HG03442 (cell line): ENCODE results near the gene AKAP13.

Experiments used
- ATAC-seq: cut with Tn5 transposase; IDR thresholded peaks from one replicate; pipeline ENCODE4 v1.9.1; 2021; ENCODE audit warnings: mild to moderate bottlenecking, moderate library complexity; ENCODE audit not compliant: unreplicated experiment

AKAP13 gene

GRCh38 chr15:85691350-85692240 lies 311.2 kb downstream of the AKAP13 start:
- peak; percentile 38 for ATAC-seq

DNA sequence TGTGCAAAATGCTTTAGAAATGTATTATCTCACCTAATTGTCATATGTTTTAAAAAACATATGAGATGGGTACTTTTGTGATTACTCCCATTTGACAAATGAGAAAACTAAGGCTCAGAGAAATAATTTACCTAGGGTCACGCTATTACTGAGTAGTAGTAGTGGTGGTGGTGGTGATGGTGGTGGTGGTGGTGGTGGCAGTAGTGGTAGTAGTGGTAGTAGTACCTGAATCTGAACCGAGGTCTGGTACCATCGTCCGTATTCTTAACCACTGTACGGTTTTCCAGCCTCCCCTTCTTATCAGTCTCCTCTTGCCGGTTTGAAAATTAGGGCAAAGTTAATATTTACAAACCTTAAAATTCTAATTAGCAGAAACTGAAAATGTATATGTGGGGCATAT lies 311.9 kb downstream of the AKAP13 start:
- no peak for ATAC-seq

DNA sequence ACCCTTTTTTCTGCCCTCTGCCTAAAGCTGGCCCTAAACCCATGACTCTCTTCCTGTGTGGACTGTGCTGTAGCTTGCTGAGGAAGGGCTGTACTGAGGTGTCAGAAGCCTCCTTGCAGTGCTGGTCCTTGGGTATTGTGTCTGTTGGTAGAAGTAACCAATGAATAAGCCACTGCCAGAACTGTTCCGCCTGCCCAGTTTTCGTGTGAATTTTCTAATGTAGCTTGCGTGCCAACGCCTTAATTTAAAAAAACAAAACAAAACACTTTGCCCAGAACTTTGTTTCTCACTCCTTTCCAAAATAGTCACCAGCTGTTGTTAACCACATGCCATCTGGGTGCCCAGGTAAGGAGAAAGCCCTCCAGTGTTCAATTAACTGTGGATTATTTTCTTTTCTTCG lies 312.5 kb downstream of the AKAP13 start:
- peak; percentile 64 for ATAC-seq

DNA sequence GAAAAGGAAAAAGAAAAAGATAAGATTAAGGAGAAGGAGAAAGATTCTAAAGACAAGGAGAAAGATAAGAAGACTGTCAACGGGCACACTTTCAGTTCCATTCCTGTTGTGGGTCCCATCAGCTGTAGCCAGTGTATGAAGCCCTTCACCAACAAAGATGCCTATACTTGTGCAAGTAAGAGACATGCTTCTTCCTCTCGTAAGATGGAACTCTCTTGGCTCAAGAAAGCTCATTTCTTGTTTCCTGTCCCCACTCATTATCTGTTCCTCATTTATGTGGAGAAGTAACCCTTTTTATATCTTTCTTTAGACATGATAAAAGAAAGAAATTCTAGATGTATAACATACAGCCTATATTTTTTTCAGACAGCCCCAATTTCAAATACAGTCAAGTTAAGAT lies 312.9 kb downstream of the AKAP13 start:
- no peak for ATAC-seq

GRCh38 chr15:85694091-85694490 lies 313.7 kb downstream of the AKAP13 start:
- no peak for ATAC-seq

DNA sequence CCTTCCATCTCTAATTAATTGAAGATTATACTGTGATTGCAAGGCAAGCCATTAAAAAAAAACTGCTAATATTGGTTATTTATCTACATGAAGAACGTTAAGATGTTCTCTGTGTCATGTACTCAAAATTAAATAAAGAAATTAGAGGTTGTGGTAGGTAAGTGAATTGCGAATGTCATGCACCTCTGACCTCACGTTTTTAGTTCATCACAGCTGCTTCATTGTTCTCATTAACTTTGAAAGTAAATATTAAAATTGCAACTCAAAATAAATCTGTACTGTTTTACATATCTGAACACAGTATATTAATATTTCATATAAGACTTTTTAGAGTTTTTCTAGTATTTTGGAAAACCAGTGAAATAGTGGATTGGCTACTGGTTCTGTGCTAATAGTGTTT lies 320.4 kb downstream of the AKAP13 start:
- ATAC-seq = no peak

GRCh38 chr15:85702321-85703101 lies 322.1 kb downstream of the AKAP13 start:
- ATAC-seq = no peak

- ATAC-seq = peak; percentile 23
Observed at GRCh38 chr15:85704066-85704465, 323.7 kb downstream of the AKAP13 start.

- ATAC-seq = peak; percentile 20
Observed at GRCh38 chr15:85704720-85705429, 324.5 kb downstream of the AKAP13 start.

- no peak for ATAC-seq
Observed at GRCh38 chr15:85706779-85707518, 326.5 kb downstream of the AKAP13 start.

DNA sequence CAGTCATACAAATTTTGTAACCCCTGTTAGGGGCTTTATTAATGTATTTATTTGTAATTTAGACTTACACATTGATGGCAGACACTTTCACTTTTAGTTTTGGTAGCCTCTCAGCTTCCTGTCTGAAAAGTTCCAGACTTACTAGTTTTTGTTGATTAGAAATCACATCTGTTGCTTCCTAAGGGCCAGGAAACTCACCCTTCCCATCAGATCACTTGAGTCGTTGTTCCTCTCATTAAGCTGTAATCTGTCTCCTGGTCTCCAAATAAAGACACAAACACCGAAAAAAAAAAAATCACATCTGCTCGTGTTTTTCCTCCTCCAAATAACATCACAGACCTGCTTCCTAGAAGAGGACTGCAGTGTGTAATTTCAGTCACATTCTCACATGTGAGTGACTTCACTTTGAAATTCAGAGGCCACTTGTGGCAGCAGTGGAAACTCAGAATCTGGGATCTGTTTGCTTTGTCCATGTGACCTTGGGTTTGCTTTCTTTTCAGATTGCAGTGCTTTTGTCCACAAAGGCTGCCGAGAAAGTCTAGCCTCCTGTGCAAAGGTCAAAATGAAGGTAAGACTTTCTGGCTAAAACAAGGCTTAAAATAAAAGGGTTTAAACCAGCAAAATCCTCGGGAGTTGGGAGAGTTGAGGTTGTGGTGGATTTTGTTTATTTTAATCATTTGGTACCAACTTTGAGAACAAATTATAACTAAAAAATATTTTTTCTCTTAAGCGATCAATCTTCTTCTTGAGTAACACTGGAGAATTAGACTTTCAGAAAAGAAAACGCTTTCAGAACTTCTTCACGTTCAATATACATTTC lies 327.3 kb downstream of the AKAP13 start:
- no peak for ATAC-seq

DNA sequence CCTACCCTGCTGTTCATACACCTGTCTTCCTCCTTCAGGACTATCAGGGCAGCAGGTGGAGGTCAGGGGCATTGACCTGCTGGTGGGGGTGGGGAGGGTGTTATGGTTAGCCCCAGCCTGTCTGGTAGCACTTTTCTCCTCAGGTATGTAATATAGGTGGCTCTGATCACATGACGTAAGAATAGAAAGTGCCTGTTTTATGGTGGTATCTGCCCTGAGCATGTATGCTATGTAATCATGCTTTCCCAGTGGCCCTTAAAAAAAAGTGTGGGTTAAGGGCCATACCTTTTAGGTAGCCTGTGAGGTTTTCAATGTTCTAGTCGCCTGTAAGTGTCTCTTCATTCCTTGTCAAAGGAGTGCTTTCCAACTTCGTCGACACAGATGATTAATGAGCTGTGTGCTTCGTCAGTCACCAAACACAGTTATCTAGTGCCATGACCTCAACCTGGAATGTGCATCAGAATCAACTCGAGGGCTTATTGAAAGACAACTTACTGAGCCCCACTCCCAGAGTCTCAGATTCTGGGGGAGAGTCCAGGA lies 328.1 kb downstream of the AKAP13 start:
- no peak for ATAC-seq

- no peak for ATAC-seq
Observed at GRCh38 chr15:85709250-85709649, 328.8 kb downstream of the AKAP13 start.

DNA sequence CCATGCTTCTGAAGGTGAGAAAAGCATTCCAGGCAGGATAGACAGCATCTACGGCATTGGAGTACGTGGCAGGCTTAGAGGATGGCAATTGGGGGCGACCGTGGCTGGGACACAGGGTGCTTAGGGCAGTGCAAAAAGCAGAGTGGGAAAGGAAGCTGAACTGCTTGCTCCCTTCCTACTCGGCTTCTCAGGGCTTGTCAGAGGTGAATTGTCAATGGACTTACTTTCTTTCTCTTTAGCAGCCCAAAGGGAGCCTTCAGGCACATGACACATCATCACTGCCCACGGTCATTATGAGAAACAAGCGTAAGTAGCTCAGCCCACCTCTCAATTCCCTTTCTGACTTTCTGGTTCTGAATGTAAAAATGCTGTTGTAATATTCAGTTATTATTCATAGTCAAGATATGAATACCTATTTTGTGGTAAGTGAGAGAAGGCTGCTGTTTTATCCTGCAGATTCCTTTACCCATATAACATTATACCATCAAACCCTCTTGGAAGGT lies 330.0 kb downstream of the AKAP13 start:
- ATAC-seq = peak; percentile 59

DNA sequence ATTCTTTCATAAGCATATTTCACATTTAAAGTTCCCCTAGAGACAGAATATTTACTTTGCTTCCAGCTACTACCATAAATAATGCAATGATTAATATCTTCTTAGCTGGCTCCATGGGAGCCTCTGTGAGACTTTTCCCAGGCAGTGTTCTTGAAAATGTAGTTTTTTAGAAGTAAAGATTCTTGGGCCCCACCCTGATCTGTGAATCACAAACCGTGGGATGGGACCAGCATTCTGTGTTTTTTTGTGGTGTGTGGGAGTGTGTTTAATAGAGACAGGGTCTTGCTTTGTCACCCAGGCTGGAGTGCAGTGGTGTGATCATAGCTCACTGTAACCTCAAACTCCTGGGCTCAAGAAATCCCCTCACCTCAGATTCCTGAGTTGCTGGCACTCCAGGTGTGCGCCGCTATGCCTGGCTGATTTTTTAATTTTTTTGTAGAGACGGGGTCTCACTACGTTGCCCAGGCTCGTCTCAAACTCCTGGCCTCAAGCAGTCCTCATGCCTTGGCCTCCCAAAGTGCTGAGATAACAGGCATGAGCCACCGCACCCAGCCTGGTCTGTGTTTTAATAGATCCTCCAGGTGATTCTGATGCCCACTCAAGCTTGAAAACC lies 331.3 kb downstream of the AKAP13 start:
- no peak for ATAC-seq

DNA sequence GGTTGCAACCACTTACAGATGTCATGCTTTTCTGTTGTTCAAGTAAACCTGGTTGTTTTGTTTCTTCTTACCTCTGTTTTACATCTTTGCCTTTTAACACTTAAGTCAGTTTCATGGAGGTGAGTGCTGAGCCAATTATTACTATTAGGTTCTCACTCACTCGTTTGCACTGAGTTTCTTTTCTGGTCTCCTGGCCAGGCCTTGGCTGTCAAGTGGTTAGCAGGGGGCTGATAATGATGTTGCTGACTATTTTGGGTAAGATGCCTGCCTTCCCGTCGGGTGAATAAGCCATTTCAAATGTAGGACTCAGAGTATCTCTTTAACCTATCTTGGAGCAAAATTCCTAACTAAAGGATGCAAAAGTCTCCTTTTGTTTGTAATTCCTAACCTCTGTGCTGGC lies 335.9 kb downstream of the AKAP13 start:
- no peak for ATAC-seq

DNA sequence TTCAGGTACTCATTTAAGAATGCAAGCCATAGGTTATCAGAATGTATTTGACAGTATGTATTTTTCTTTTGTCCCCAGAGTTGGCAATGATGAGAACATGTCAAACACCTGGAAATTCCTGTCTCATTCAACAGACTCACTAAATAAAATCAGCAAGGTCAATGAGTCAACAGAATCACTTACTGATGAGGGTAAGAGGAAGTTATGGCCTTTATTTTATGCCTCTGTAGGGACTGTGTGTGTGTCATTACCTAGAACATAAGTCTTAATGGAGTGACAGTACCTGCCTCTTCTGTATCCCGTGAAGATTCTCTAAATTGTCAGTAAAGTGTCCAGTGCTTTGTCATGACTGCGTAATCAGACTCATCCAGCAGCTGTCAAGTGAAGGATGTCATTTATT lies 336.8 kb downstream of the AKAP13 start:
- ATAC-seq = no peak

GRCh38 chr15:85718271-85718971 lies 338.0 kb downstream of the AKAP13 start:
- peak; percentile 63 for ATAC-seq
